Measurements from ENCODE around the gene CRYBG1.

Gene CRYBG1

GRCh38 chr6:106452628-106453027 is 92.1 kb downstream of the CRYBG1 start:
- H3K27me3 Mint-ChIP-seq = no peaks in the 10 kb centered on the region

GRCh38 chr6:106453756-106454367 is 93.3 kb downstream of the CRYBG1 start:
- no peak overlapping the region for H3K27ac Mint-ChIP-seq
- H3K4me1 Mint-ChIP-seq (ENCODE audit: low read depth) = no peaks in the 10 kb centered on the region

More at GRCh38 chr6:106452628-106453027, 92.1 kb downstream of the CRYBG1 start:
- H3K4me1 Mint-ChIP-seq (ENCODE audit: low read depth) = peaks cover 11% of the 10 kb centered on the region
- no peak overlapping the region for H3K27ac Mint-ChIP-seq
- H3K36me3 Mint-ChIP-seq = no peaks in the 10 kb centered on the region
- no peak overlapping the region for H3K4me3 Mint-ChIP-seq
- no peaks in the 10 kb centered on the region for H3K9me3 Mint-ChIP-seq (ENCODE audit: low read depth)

DNA sequence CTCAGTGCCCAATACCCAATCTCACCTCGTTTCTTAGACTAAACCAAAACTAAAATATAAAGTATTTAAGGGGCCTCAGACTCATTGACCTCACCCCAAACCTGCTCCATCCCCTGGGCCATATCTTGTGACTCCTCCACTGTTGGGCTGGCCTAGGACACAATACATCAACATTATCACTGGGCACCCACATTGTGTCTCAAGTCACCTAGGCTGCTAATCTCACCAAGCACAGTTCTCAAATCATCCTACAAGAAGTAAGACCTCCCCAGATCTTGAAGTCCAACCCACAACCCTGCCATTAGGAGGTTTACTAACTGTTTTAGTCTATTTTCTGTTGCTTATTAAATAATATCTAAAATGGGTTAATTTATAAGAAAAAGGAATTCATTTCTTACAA is 96.2 kb downstream of the CRYBG1 start:
- Mint-ChIP-seq H3K4me1 (ENCODE audit: low read depth) (no peaks in the 10 kb centered on the region), H3K9me3 (ENCODE audit: low read depth) (no peaks in the 10 kb centered on the region), H3K36me3 (no peaks in the 10 kb centered on the region), H3K4me3 (no peak overlapping the region), H3K27me3 (no peaks in the 10 kb centered on the region), H3K27ac (no peak overlapping the region)

More at GRCh38 chr6:106453756-106454367, 93.3 kb downstream of the CRYBG1 start:
- Mint-ChIP-seq H3K9me3 (ENCODE audit: low read depth) (no peaks in the 10 kb centered on the region), H3K36me3 (no peaks in the 10 kb centered on the region), H3K27me3 (no peaks in the 10 kb centered on the region), H3K4me3 (no peak overlapping the region)

GRCh38 chr6:106458021-106458986 is 97.8 kb downstream of the CRYBG1 start:
- H3K9me3 Mint-ChIP-seq (ENCODE audit: low read depth) = no peaks in the 10 kb centered on the region
- H3K27ac Mint-ChIP-seq = no peak overlapping the region
- no peak overlapping the region for H3K4me3 Mint-ChIP-seq
- H3K27me3 Mint-ChIP-seq = no peaks in the 10 kb centered on the region
- H3K4me1 Mint-ChIP-seq (ENCODE audit: low read depth) = no peaks in the 10 kb centered on the region
- no peaks in the 10 kb centered on the region for H3K36me3 Mint-ChIP-seq

DNA sequence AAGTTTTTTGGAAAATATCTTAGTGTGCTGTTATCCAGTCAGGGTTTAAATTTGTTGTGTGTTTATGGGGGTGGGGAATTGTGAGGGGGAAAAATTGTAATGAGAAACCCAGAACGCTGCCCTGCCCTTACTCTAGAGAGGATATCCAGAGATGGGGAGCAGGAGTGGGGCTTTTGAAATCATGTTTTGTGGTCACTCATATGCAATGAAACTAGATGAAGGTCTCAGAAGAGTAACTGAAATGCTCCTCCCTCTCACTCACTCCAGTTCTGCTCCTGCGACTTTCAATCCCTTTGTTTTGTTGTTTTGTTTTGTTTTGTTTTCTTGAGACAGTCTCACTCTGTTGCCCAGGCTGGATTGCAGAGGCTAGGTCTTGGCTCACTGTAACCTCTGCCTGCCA is 100.0 kb downstream of the CRYBG1 start:
- Mint-ChIP-seq H3K36me3 (no peaks in the 10 kb centered on the region), H3K4me3 (no peak overlapping the region)

GRCh38 chr6:106461084-106461483 is 100.6 kb downstream of the CRYBG1 start:
- Mint-ChIP-seq H3K27me3 (no peaks in the 10 kb centered on the region), H3K4me3 (no peak overlapping the region), H3K36me3 (no peaks in the 10 kb centered on the region), H3K27ac (no peak overlapping the region), H3K9me3 (ENCODE audit: low read depth) (no peaks in the 10 kb centered on the region), H3K4me1 (ENCODE audit: low read depth) (no peaks in the 10 kb centered on the region)

More for the DNA sequence above, 100.0 kb downstream of the CRYBG1 start:
- Mint-ChIP-seq H3K9me3 (ENCODE audit: low read depth) (no peaks in the 10 kb centered on the region), H3K4me1 (ENCODE audit: low read depth) (no peaks in the 10 kb centered on the region), H3K27me3 (no peaks in the 10 kb centered on the region), H3K27ac (no peak overlapping the region)

DNA sequence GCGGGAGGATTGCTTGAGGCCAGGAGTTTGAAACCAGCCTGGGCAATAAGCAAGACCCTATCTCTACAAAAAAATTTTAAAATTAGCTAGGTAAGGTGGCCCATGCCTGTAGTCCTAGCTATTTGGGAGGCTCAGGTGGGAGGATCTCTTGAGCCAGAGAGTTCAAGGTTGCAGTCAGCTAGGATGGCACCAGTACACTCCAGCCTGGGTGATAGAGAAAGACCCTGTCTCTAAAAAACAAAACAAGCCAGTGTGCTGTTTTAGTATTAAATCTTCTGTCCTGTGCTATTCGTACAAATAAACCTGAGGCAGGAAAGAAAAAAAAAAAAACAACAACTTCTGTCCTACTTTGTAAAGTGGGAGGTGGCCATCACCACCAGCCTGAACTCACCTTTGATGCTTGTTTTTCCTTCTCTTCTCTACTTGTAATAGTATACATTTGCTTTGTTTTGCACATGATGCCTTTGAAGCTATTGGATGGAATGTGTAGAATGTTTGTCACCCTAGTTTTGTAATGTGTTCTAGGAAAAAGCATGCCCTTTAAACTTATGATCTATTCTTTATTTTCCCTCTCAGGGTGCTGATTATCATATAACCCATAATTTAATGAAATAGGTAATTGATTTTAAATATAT is 102.5 kb downstream of the CRYBG1 start:
- no peaks in the 10 kb centered on the region for H3K27me3 Mint-ChIP-seq
- H3K27ac Mint-ChIP-seq = no peak overlapping the region
- H3K9me3 Mint-ChIP-seq (ENCODE audit: low read depth) = no peaks in the 10 kb centered on the region
- no peak overlapping the region for H3K4me3 Mint-ChIP-seq
- H3K36me3 Mint-ChIP-seq = no peaks in the 10 kb centered on the region
- no peaks in the 10 kb centered on the region for H3K4me1 Mint-ChIP-seq (ENCODE audit: low read depth)

DNA sequence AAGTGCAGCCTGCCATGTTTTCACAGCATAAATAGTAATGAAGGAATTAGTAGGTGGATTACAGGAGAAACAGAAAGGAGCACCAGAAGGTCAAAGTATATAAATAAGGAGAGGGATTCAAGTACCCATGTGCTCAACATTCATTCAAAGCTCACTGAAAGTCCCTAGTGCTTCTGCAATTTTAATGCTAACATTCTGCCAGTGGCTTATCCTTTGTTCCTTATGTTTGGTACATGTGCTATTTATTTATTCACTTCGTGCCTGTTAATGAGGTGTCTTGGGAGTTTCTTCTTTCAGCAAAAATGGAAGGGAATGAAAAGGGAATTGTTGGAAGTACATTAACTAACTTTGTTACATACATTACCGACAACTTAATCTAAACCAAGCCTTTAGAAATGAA is 105.7 kb downstream of the CRYBG1 start:
- no peak overlapping the region for H3K4me3 Mint-ChIP-seq
- H3K27ac Mint-ChIP-seq = no peak overlapping the region
- no peaks in the 10 kb centered on the region for H3K4me1 Mint-ChIP-seq (ENCODE audit: low read depth)
- no peaks in the 10 kb centered on the region for H3K9me3 Mint-ChIP-seq (ENCODE audit: low read depth)
- H3K27me3 Mint-ChIP-seq = no peaks in the 10 kb centered on the region
- no peaks in the 10 kb centered on the region for H3K36me3 Mint-ChIP-seq

GRCh38 chr6:106468935-106469334 is 108.4 kb downstream of the CRYBG1 start:
- Mint-ChIP-seq H3K27ac (no peak overlapping the region), H3K4me1 (ENCODE audit: low read depth) (no peaks in the 10 kb centered on the region), H3K9me3 (ENCODE audit: low read depth) (no peaks in the 10 kb centered on the region), H3K36me3 (no peaks in the 10 kb centered on the region), H3K27me3 (no peaks in the 10 kb centered on the region), H3K4me3 (no peak overlapping the region)

DNA sequence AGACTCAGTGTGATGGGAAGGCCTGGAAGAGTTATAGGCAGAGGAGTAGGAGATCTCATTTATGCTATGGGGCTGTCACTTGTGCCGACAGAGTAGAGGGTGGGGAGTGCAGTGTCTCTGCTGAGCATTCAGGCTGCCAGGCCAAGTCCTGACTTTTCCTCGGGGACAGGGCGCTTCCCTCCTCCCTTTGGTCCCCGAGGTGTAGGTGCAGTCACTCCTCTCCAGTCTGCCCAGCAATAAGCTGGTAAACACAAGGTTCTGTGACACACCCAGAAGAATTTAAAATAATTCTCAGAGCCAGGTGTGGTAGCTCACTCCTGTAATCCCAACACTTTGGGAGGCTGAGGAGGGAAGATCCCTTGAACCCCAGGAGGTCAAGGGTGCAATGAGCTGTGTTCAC is 109.4 kb downstream of the CRYBG1 start:
- Mint-ChIP-seq H3K4me1 (ENCODE audit: low read depth) (no peaks in the 10 kb centered on the region), H3K36me3 (no peaks in the 10 kb centered on the region), H3K9me3 (ENCODE audit: low read depth) (no peaks in the 10 kb centered on the region)

GRCh38 chr6:106470316-106470715 is 109.8 kb downstream of the CRYBG1 start:
- H3K4me1 Mint-ChIP-seq (ENCODE audit: low read depth) = no peaks in the 10 kb centered on the region
- no peak overlapping the region for H3K27ac Mint-ChIP-seq
- H3K9me3 Mint-ChIP-seq (ENCODE audit: low read depth) = no peaks in the 10 kb centered on the region
- H3K27me3 Mint-ChIP-seq = no peaks in the 10 kb centered on the region
- no peaks in the 10 kb centered on the region for H3K36me3 Mint-ChIP-seq
- no peak overlapping the region for H3K4me3 Mint-ChIP-seq

More for the DNA sequence above, 109.4 kb downstream of the CRYBG1 start:
- no peak overlapping the region for H3K27ac Mint-ChIP-seq
- no peak overlapping the region for H3K4me3 Mint-ChIP-seq
- H3K27me3 Mint-ChIP-seq = no peaks in the 10 kb centered on the region

GRCh38 chr6:106470811-106471210 is 110.3 kb downstream of the CRYBG1 start:
- Mint-ChIP-seq H3K27me3 (no peaks in the 10 kb centered on the region), H3K4me3 (no peak overlapping the region), H3K4me1 (ENCODE audit: low read depth) (no peaks in the 10 kb centered on the region), H3K9me3 (ENCODE audit: low read depth) (no peaks in the 10 kb centered on the region), H3K27ac (no peak overlapping the region), H3K36me3 (no peaks in the 10 kb centered on the region)

DNA sequence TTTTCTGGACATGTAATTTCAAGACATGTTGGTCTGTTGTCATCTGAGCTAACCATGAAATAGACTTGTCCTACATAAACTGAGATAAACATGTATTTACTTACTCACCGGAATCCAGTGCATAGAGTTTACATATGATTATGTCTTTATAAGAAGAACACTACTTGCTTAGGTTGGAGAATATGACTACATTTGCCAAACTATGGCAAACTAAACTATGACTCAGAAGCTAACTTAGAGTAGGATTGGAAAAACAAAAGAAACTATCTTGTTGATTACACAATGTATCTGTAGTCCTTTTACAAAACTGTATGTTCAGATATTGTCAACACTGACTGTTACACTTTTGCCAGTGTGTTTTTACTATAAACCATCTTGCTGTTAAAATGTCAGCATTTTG is 113.3 kb downstream of the CRYBG1 start:
- Mint-ChIP-seq H3K4me3 (no peak overlapping the region), H3K9me3 (ENCODE audit: low read depth) (no peaks in the 10 kb centered on the region), H3K36me3 (no peaks in the 10 kb centered on the region), H3K27me3 (no peaks in the 10 kb centered on the region), H3K27ac (no peak overlapping the region), H3K4me1 (ENCODE audit: low read depth) (peaks cover 14% of the 10 kb centered on the region)

GRCh38 chr6:106474466-106474865 is 113.9 kb downstream of the CRYBG1 start:
- H3K27ac Mint-ChIP-seq = no peak overlapping the region
- no peaks in the 10 kb centered on the region for H3K9me3 Mint-ChIP-seq (ENCODE audit: low read depth)

GRCh38 chr6:106475284-106475683 is 114.8 kb downstream of the CRYBG1 start:
- no peak overlapping the region for H3K4me3 Mint-ChIP-seq
- no peaks in the 10 kb centered on the region for H3K27me3 Mint-ChIP-seq
- H3K36me3 Mint-ChIP-seq = no peaks in the 10 kb centered on the region
- no peaks in the 10 kb centered on the region for H3K9me3 Mint-ChIP-seq (ENCODE audit: low read depth)
- H3K4me1 Mint-ChIP-seq (ENCODE audit: low read depth) = peaks cover 14% of the 10 kb centered on the region
- no peak overlapping the region for H3K27ac Mint-ChIP-seq

More at GRCh38 chr6:106474466-106474865, 113.9 kb downstream of the CRYBG1 start:
- Mint-ChIP-seq H3K4me3 (no peak overlapping the region), H3K4me1 (ENCODE audit: low read depth) (peaks cover 14% of the 10 kb centered on the region), H3K27me3 (no peaks in the 10 kb centered on the region), H3K36me3 (no peaks in the 10 kb centered on the region)

All from activated naive CD8-positive, alpha-beta T cell (primary cell).